ENCODE measurements around the gene PRICKLE1. TPM values are rescaled to one million over a fixed set of nuclear protein-coding genes. Genes with fewer than 3 reads are reported as not detected.

Gene PRICKLE1
- total and polyA plus RNA-seq, 2 of the 4 experiments (the other 2 are of a cell fraction), result 21.3 to 21.7 TPM

DNA sequence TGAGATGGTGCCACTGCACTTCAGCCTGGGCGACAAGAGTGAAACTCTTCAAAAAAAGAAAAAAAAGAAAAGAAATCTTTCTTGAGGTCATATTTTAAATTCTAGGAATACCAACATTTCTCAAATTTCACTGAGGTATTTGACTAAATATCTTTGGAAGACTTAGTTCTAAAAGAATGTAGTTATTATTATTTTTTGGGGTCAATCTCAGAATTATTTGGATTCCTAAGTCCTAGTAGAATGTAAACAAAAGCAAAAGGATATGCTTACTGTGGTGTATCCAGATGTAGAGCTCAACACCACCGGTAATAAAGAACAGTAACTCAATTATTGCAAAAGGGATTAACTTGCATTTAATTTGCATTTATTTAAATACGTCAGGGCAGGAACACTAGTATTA, 25.0 kb downstream of the PRICKLE1 start:
- peak overlapping the region; percentile 97 for H3K18ac ChIP-seq (ENCODE audit: low read depth, low read length)
- H3K9ac ChIP-seq (ENCODE audit: low read depth, low read length), result no peak overlapping the region
- no CpG with 5 or more reads among the region's 3 CpGs for WGBS, 2 experiments (ENCODE audit: extremely low coverage in 2 of 2, insufficient read length in 1 of 2)
- no peak overlapping the region for H2AFZ ChIP-seq (replicated peaks; ENCODE audit: low read length, poor library complexity)
- H3K36me3 ChIP-seq (ENCODE audit: control insufficient read depth, insufficient read depth, low read length), result no peaks in the 10 kb centered on the region
- H3K79me1 ChIP-seq (ENCODE audit: low read depth in 1 of 2, low read length in 2 of 2), result peaks cover 0 to 18% of the 10 kb centered on the region in 2 experiments; a peak in 2 of 4 replicates
- H2AK5ac ChIP-seq (ENCODE audit: low read depth, low read length), result peak overlapping the region; percentile 89; the same call in 1 of the 2 replicates
- H3K9me1 ChIP-seq (ENCODE audit: insufficient read depth, low read length), result peaks cover 14% of the 10 kb centered on the region
- no peak overlapping the region for H3K23ac ChIP-seq (ENCODE audit: low read depth, low read length)
- no peak overlapping the region for H2AK9ac ChIP-seq (replicated peaks; ENCODE audit: low read depth, low read length, poor library complexity)
- peak overlapping the region; percentile 10; the same call in 1 of the 2 replicates for H3K56ac ChIP-seq (ENCODE audit: extremely low read depth, insufficient read depth, low read length)
- in situ Hi-C loops (cut with MboI; ENCODE audit: low sequenced_read_pairs) (loop anchor here (10.0 kb wide), 1 partner anchor 440 kb away; no protein-coding TSS in a partner anchor), intact Hi-C loops (cut with micrococcal nuclease) (loop anchor here (1.0 kb wide), 1 partner anchor 82 kb away; no protein-coding TSS in a partner anchor), dilution Hi-C loops (cut with HindIII; ENCODE audit: low sequenced_read_pairs, unreplicated experiment) (no loop called here)
- ATAC-seq (ENCODE audit: low read depth) (peak; percentile 74), DNase-seq (peak; percentile 77)
- H3K27ac ChIP-seq (ENCODE audit: insufficient read depth, low read length), result peak overlapping the region; percentile 99
- H4K20me1 ChIP-seq (ENCODE audit: insufficient read depth, low read length), result no peaks in the 10 kb centered on the region
- peak overlapping the region; percentile 57 for H4K91ac ChIP-seq (ENCODE audit: insufficient read depth, low read depth, low read length)
- H4K5ac ChIP-seq (ENCODE audit: low read depth, low read length), result peak overlapping the region; percentile 98
- peak overlapping the region; percentile 93 for H2BK5ac ChIP-seq (ENCODE audit: low read depth, low read length, poor library complexity, severe bottlenecking)
- no peak overlapping the region for H3K4me3 ChIP-seq (ENCODE audit: insufficient read depth, low read depth, low read length)
- H3K14ac ChIP-seq (replicated peaks; ENCODE audit: low read depth, low read length), result no peak overlapping the region
- no peaks in the 10 kb centered on the region for H3K9me3 ChIP-seq (ENCODE audit: control insufficient read depth, insufficient read depth, low read length)
- H3K27me3 ChIP-seq (ENCODE audit: control insufficient read depth, insufficient read depth, low read length), result no peaks in the 10 kb centered on the region
- ChIA-PET POLR2A (ENCODE audit: unreplicated experiment) (interaction anchor here (0.7 kb wide), 1 partner anchor 160 kb away, joined by 6 read pairs; no protein-coding TSS in a partner anchor), CTCF (interaction anchor here (1.0 kb wide), 1 partner anchor 82 kb away, joined by 5 read pairs; no protein-coding TSS in a partner anchor)
- peaks cover 20% of the 10 kb centered on the region for H3K4me1 ChIP-seq (ENCODE audit: control insufficient read depth, insufficient read depth, low read length)
- TF ChIP-seq ELK1 (IDR thresholded peaks at IDR 0.05; ENCODE audit: borderline replicate concordance, low read depth, low read length), result no peak
- peak overlapping the region; percentile 69 to 93; a peak in 3 of 4 replicates for H4K8ac ChIP-seq (ENCODE audit: low read depth in 2 of 2, low read length in 2 of 2)
- H3K4ac ChIP-seq (ENCODE audit: low read depth, low read length), result peak overlapping the region; percentile 96
- H2BK15ac ChIP-seq (ENCODE audit: low read depth, low read length), result peak overlapping the region; percentile 81; the same call in 1 of the 3 replicates
- peak overlapping the region; percentile 95; the same call in 1 of the 2 replicates for H2BK20ac ChIP-seq (ENCODE audit: low read depth, low read length)
- no TSS peak for BruUV-seq (replicated peaks)
- peak overlapping the region; percentile 96 for H2BK120ac ChIP-seq (ENCODE audit: low read depth, low read length)
- peak overlapping the region; percentile 52; the same call in 1 of the 2 replicates for H3K4me2 ChIP-seq (ENCODE audit: low read depth, low read length)
